NCI-H2227 (cell line): ENCODE data around the gene PRR36.

Source experiments
- DNase-seq: peaks from one replicate; lab custom pipeline; 2025; ENCODE audit not compliant: unreplicated experiment; lab: John Stamatoyannopoulos, UW

PRR36 gene

GRCh38 chr19:7846155-7846646 lies 28.0 kb downstream of the PRR36 start:
- no peak for DNase-seq

DNA sequence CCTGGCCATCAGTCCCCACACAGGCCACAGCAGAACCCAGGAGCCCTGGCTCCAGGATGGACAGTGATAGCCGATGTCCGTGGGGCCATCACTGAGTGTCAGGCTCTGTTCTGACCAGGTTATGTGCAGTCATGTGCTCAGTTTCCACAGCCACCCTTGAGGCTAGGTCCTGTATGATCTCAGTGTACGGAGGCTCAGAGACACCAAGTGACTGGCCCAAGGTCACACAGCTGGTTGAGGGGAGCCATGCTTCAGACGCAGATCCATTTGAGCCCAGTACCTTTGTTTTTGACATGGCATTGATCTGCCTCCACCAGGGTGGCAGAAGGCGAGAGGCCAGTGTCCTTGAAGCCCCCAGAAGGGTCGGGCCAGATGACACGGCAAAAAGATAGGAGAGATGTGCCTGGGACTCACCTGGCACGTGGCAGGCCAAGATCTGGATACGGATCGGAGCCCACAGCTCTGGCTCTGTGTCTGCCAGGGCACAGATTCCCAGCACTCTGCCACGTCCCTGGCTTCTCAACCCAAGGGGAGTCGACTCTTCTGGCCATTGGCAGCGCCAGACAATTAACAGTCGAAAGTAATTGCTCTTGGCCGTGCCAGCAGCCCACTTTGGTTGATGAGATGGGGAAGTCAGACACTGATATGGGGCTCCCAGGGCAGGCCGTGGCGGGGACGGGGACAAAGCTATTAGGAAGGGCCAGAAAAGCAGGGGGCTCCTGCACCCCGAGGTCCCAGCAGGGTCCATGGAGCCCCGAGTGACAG lies 28.6 kb downstream of the PRR36 start:
- DNase-seq, result no peak

DNA sequence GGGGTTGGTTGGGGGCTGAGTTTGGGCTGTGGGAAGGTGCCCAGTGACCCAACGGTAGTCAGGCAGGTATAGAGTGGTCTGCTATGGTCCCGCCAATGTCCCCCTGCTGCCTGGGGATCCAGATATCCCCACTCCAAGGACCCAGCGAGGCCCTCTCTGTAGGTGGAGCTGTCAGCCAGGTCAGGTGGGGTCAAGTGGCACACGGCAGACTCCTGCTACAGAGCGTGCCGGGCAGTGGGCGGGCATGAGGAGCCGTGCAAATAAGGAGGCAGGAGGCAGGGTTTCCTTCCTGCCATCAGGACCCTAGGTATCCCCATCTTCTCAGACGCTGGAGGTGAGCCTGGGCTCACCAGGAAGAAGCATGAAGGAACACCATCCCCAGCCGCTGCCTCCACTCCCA lies 29.2 kb downstream of the PRR36 start:
- no peak for DNase-seq

DNA sequence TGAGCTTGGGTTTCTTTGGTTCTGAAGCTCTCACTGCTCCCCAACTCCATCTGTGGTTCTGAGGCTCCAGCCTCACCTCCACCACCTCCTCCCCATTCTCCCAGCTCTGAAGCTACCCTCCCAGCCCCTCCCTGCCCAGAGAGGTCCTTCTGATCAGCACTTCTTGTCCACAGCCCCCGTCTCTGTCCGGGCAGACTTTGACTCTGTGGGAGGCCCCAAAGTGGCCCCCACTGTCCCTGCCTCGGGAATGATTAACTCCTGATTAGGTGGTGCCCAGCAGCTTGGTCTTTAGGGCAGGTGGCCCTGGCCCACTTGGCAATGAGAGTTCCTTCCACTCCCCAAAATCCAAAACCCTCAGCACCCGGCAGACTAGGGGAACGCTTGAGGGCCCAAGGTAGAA lies 29.8 kb downstream of the PRR36 start:
- DNase-seq, result no peak

DNA sequence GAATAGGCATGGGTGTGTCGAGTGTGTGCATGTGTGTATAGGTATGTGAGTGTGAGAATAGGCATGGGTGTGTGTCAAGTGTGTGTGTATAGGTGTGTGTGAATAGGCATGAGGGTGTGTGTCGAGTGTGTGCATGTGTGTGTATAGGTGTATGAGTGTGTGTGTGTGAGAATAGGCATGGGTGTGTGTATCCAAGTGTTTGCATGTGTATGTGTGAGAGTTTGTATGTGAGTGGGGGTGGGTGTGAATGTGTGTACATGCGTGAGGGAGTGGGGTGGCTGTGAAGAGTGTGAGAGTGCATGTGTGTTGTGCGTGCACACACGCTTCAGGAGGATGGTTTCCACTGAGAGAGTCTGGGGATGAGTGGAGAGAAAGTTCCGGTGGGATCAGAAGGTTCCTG lies 30.7 kb downstream of the PRR36 start:
- DNase-seq, result no peak

DNA sequence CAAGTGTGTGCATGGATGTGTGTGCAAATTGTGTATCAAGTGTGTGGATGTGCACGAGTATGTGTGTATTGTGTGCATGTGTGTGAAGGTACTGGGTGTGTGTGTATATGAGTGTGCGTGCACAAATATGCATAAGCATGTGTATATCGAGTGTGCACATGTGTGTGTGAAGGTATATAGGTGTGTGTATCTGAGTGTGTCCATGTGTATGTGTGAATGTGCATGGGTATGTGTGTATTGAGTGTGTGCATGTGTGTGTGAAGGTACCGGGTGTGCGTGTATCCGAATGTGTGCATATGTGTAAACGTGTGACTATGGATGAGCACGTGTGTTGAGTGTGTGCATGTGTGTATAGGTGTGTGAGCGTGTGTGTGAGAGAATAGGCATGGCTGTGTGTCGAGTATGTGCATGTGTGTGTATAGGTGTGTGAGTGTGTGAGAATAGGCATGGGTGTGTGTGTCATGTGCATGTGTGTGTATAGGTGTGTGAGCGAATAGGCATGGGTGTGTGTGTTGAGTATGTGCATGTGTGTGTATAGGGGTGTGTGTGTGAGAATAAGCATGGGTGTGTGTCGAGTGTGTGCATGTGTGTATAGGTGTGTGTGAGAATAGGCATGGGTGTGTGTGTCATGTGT lies 31.4 kb downstream of the PRR36 start:
- DNase-seq, result no peak

DNA sequence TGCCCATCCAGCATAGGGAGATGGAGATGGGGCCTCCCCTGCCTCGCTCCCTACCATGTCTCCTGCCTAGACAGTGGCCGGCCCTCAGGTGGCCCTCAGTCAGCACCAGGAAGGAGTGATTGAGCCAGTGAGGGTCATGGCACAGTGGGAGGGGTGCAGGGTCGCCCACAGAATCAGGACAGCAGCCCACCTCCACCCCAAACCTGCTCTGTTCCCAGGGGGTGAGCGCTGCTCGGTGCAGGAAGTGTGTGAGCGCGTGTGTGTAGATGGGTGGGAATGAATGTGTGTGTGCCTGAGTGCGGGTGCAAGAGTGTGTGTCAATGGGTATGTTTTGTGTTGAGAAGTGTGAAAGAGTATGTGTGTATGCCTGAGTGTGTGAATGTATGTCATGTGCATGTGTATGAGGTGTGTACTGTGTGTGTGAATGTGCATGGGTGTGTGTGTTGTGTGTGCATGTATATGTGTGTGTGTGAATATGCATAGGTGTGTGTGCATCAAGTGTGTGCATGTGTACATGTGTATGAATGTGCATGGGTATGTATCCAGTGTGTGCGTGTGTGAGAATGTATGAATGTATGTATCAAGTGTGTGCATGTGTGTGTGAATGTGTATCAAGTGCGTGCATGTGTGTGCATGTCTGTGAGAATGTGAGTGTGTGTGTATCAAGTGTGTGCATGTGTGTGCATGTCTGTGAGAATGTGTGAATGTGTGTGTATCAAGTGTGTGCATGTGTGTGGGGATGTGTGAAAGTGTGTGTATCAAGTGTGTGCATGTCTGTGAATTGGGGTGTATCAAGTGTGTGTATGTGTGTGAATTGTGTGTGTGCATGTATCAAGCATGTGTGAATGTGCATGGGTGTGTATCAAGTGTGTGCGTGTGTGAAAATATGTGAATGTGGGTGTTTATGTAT lies 32.2 kb downstream of the PRR36 start:
- no peak for DNase-seq

- no peak for DNase-seq
Observed at GRCh38 chr19:7840629-7841028, 33.6 kb downstream of the PRR36 start.

- DNase-seq, result no peak
Observed at GRCh38 chr19:7839476-7839875, 34.7 kb downstream of the PRR36 start.

GRCh38 chr19:7833225-7834099 lies 40.7 kb downstream of the PRR36 start:
- peak; percentile 25 for DNase-seq

DNA sequence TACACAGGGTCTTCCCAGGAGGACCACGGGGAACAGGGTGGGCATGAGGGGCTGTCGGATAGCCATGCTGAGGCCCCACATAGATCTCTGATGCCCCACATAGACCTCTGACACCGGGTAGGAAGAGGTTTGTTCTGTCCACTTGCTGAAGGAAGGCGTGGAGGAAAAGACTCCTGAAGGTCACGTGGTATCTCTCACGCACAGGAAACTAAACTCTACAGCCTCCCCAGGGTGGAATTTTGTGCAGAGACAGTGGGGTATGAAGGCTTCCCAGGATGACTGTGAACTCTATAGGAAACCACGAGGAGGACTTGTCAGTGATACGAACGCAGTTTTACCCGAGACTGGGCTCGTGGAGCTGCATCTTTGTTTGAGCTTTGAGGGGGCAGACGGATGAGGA lies 41.4 kb downstream of the PRR36 start:
- DNase-seq, result no peak

DNA sequence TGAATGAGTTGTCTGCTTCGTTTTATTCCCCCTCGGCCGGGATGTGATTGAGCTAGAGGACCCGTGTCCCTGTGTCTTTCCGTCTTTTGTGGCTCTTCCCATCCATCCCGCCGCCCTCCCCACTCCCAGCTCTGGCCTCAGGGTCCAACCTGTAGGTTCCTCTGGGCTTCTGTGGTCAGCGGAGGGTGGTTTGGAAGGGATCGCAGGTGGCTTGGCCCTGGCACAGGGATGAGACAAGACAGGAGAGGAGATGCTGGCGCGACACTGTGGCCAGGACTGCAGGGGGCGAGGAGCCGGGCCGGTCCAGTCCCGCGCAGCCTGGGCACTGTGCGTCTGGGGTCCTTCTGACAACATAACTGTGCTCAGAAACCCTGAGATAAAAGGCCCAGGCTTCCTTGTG lies 42.2 kb downstream of the PRR36 start:
- DNase-seq, result no peak

DNA sequence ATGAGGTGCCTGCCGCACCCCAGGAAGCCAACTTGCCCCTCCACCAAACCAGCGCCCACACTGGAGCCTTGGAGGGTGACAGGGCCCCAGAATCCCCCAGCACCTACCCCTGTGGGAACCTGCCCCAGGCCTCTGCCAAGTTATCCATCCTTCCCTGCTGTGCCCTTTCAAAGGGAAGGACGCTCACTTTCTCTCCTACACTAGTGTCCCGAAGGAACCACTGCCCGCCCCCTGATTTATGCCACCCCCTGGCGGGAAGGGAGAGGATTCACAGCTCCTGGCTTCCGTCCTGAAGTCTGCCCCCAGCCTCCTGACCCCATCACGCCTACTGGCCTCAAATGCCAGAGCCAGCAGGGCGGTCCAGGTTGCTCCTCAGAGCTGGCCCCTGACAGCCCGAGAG lies 42.7 kb downstream of the PRR36 start:
- DNase-seq, result peak; percentile 44

GRCh38 chr19:7830823-7831222 lies 43.4 kb downstream of the PRR36 start:
- no peak for DNase-seq

DNA sequence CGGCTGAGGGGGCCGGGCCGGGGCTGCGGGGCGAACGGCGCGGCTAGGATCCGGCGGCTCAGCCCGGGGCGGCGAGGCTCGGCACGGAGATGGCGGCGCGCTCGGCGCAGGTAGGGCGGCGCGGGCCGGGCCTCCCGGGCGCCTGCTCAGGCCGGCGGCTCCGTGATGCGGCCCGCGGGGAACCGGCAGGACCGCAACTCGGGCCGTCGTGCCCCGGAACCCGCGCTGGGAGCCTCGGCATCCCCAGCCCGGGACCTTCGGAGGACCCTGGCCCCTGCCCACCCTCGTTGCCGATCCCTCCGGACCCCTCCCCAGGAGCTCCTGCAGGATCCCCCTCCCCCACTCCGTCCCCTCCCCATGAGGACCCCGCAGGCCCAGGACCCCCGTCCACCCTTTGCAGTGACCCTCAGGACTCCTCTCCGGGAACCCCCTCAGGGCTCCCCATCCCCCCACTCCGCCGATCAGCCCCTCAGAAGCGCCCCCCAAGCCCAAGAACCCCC lies 43.9 kb downstream of the PRR36 start:
- no peak for DNase-seq

DNA sequence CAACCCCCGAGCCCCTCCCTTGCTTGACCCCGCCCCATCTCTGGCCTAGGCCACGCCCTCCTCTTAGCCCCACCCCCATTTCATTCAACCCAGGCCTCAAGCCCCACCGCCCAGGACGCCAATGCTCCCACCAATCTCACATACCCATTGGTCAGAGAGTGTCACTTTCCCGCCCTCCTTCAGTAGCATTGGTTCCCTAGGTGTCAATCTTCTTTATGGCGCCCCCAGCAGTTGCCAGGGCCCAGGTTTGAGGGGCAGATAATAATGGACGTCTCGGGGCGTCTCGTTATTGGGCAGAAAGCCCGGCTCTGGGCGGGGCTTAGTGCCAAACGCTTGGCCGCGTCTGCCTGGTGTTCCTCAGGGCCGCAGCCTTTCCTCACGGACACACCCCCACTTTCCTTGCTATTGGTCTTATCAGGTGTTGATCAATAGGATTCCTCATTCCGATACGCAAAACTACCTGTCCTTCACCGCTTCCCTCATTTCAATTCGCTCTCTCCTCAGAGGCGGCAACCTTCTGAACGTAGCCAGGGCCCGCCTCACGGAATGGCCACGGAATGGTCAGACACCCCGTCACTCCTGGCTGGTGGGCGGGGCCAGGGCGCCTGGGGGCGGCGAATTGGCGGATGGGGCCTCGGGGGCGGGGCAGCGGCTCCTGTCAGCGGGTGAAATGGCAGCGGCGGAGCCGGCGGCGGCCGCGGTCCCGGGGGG lies 44.5 kb downstream of the PRR36 start, which contains the start of gene EVI5L:
TSS of gene EVI5L (plus strand) at position 658 of the 711 bp plus-strand sequence. CDS start 16,325 bp downstream, outside the sequence.
- peak; percentile 100 for DNase-seq

GRCh38 chr19:7829166-7829520 lies 45.0 kb downstream of the PRR36 start:
- no peak for DNase-seq

GRCh38 chr19:7823686-7824301 lies 50.4 kb downstream of the PRR36 start:
- no peak for DNase-seq

GRCh38 chr19:7822910-7823515 lies 51.2 kb downstream of the PRR36 start:
- DNase-seq, result no peak
